Measurements from ENCODE around the gene GADD45A.

Gene GADD45A

GRCh38 chr1:67644566-67644965 is 40.4 kb upstream of the GADD45A start:
- Histone ChIP-seq H3K4ac (ENCODE audit: low read depth, low read length) (no peak overlapping the region), H3K79me2 (ENCODE audit: control insufficient read depth, insufficient read depth, low read length, poor library complexity) (no peaks in the 10 kb centered on the region), H3K79me1 (ENCODE audit: low read length) (no peaks in the 10 kb centered on the region), H3K14ac (ENCODE audit: low read length) (no peak overlapping the region), H3K18ac (ENCODE audit: low read length) (no peak overlapping the region), H3K23ac (ENCODE audit: low read length) (no peak overlapping the region), H3K9me3 (ENCODE audit: insufficient read depth, low read depth, low read length) (no peaks in the 10 kb centered on the region), H2AFZ (ENCODE audit: insufficient read depth, low read length, poor library complexity) (no peak overlapping the region), H3K4me2 (ENCODE audit: low read length) (no peak overlapping the region), H4K12ac (ENCODE audit: low read depth, low read length) (no peak overlapping the region), H3K4me3 (ENCODE audit: low read depth, low read length) (no peak overlapping the region), H3K4me1 (ENCODE audit: control insufficient read depth in 1 of 2, insufficient read depth in 2 of 2, low read length in 2 of 2) (peaks cover 6 to 14% of the 10 kb centered on the region in 2 experiments), H3K27ac (ENCODE audit: low read depth, low read length) (no peak overlapping the region), H2BK5ac (ENCODE audit: low read depth, low read length, poor library complexity) (no peak overlapping the region), H3K36me3 (ENCODE audit: control insufficient read depth in 1 of 2, insufficient read depth in 2 of 2, low read length in 2 of 2) (no peaks in the 10 kb centered on the region), H3K9ac (ENCODE audit: low read length) (no peak overlapping the region), H2AK5ac (ENCODE audit: low read length) (no peak overlapping the region), H2BK120ac (ENCODE audit: insufficient read depth, low read length, poor library complexity) (no peak overlapping the region), H2BK12ac (ENCODE audit: low read length) (no peak overlapping the region), H4K91ac (ENCODE audit: low read depth, low read length) (no peak overlapping the region), H4K8ac (ENCODE audit: low read depth, low read length) (no peak overlapping the region), H3K27me3 (ENCODE audit: insufficient read depth, low read length) (no peaks in the 10 kb centered on the region)
- no CpG with 5 or more reads among the region's 3 CpGs for WGBS (ENCODE audit: extremely low coverage, insufficient coverage, insufficient read length)
- DNase-seq: no peak

- H3K27me3 ChIP-seq (ENCODE audit: insufficient read depth, low read length): no peaks in the 10 kb centered on the region
- no peak overlapping the region for H3K4me3 ChIP-seq (ENCODE audit: low read depth, low read length)
- no peak overlapping the region for H4K91ac ChIP-seq (ENCODE audit: low read depth, low read length)
- H3K4ac ChIP-seq (ENCODE audit: low read depth, low read length): no peak overlapping the region
- no peak overlapping the region for H3K9ac ChIP-seq (ENCODE audit: low read length)
- no peak overlapping the region for H3K14ac ChIP-seq (ENCODE audit: low read length)
- H3K36me3 ChIP-seq (ENCODE audit: control insufficient read depth in 1 of 2, insufficient read depth in 2 of 2, low read length in 2 of 2): no peaks in the 10 kb centered on the region
- WGBS (ENCODE audit: extremely low coverage, insufficient coverage, insufficient read length): no CpG with 5 or more reads among the region's 3 CpGs
- H2AK5ac ChIP-seq (ENCODE audit: low read length): no peak overlapping the region
- no peaks in the 10 kb centered on the region for H3K79me2 ChIP-seq (ENCODE audit: control insufficient read depth, insufficient read depth, low read length, poor library complexity)
- no peak overlapping the region for H2BK5ac ChIP-seq (ENCODE audit: low read depth, low read length, poor library complexity)
- H3K27ac ChIP-seq (ENCODE audit: low read depth, low read length): peak overlapping the region; percentile 30
- H4K8ac ChIP-seq (ENCODE audit: low read depth, low read length): no peak overlapping the region
- H3K18ac ChIP-seq (ENCODE audit: low read length): no peak overlapping the region
- peak; percentile 42 to 63 for DNase-seq
- no peak overlapping the region for H2AFZ ChIP-seq (ENCODE audit: insufficient read depth, low read length, poor library complexity)
- H4K12ac ChIP-seq (ENCODE audit: low read depth, low read length): no peak overlapping the region
- H3K79me1 ChIP-seq (ENCODE audit: low read length): no peaks in the 10 kb centered on the region
- H3K9me3 ChIP-seq (ENCODE audit: insufficient read depth, low read depth, low read length): no peaks in the 10 kb centered on the region
- no peak overlapping the region for H2BK120ac ChIP-seq (ENCODE audit: insufficient read depth, low read length, poor library complexity)
- peaks cover 6 to 14% of the 10 kb centered on the region in 2 experiments for H3K4me1 ChIP-seq (ENCODE audit: control insufficient read depth in 1 of 2, insufficient read depth in 2 of 2, low read length in 2 of 2)
- H3K4me2 ChIP-seq (ENCODE audit: low read length): no peak overlapping the region
- H2BK12ac ChIP-seq (ENCODE audit: low read length): no peak overlapping the region
- H3K23ac ChIP-seq (ENCODE audit: low read length): no peak overlapping the region
Observed at GRCh38 chr1:67645495-67646144, 39.4 kb upstream of the GADD45A start.

GRCh38 chr1:67646145-67647035 is 38.6 kb upstream of the GADD45A start:
- no peak overlapping the region for H3K4ac ChIP-seq (ENCODE audit: low read depth, low read length)
- H3K23ac ChIP-seq (ENCODE audit: low read length): no peak overlapping the region
- no peak overlapping the region for H2AFZ ChIP-seq (ENCODE audit: insufficient read depth, low read length, poor library complexity)
- no peak overlapping the region for H2AK5ac ChIP-seq (ENCODE audit: low read length)
- no peak overlapping the region for H2BK5ac ChIP-seq (ENCODE audit: low read depth, low read length, poor library complexity)
- H4K91ac ChIP-seq (ENCODE audit: low read depth, low read length): no peak overlapping the region
- no peak overlapping the region for H3K18ac ChIP-seq (ENCODE audit: low read length)
- H3K9ac ChIP-seq (ENCODE audit: low read length): no peak overlapping the region
- no peak overlapping the region for H2BK120ac ChIP-seq (ENCODE audit: insufficient read depth, low read length, poor library complexity)
- no peak overlapping the region for H4K12ac ChIP-seq (ENCODE audit: low read depth, low read length)
- H2BK12ac ChIP-seq (ENCODE audit: low read length): no peak overlapping the region
- peak overlapping the region; percentile 51 for H3K27ac ChIP-seq (ENCODE audit: low read depth, low read length)
- H3K79me2 ChIP-seq (ENCODE audit: control insufficient read depth, insufficient read depth, low read length, poor library complexity): no peaks in the 10 kb centered on the region
- no peak overlapping the region for H3K14ac ChIP-seq (ENCODE audit: low read length)
- no peak overlapping the region for H3K4me2 ChIP-seq (ENCODE audit: low read length)
- DNase-seq: peak in 1 of 2 donors; percentile 19
- no peak overlapping the region for H3K4me3 ChIP-seq (ENCODE audit: low read depth, low read length)
- H4K8ac ChIP-seq (ENCODE audit: low read depth, low read length): no peak overlapping the region
- no peaks in the 10 kb centered on the region for H3K36me3 ChIP-seq (ENCODE audit: control insufficient read depth in 1 of 2, insufficient read depth in 2 of 2, low read length in 2 of 2)
- no peaks in the 10 kb centered on the region for H3K9me3 ChIP-seq (ENCODE audit: insufficient read depth, low read depth, low read length)
- no peaks in the 10 kb centered on the region for H3K79me1 ChIP-seq (ENCODE audit: low read length)
- H3K27me3 ChIP-seq (ENCODE audit: insufficient read depth, low read length): no peaks in the 10 kb centered on the region
- H3K4me1 ChIP-seq (ENCODE audit: control insufficient read depth in 1 of 2, insufficient read depth in 2 of 2, low read length in 2 of 2): peaks cover 6 to 14% of the 10 kb centered on the region in 2 experiments
- WGBS (ENCODE audit: extremely low coverage, insufficient coverage, insufficient read length): no CpG with 5 or more reads among the region's 3 CpGs

DNA sequence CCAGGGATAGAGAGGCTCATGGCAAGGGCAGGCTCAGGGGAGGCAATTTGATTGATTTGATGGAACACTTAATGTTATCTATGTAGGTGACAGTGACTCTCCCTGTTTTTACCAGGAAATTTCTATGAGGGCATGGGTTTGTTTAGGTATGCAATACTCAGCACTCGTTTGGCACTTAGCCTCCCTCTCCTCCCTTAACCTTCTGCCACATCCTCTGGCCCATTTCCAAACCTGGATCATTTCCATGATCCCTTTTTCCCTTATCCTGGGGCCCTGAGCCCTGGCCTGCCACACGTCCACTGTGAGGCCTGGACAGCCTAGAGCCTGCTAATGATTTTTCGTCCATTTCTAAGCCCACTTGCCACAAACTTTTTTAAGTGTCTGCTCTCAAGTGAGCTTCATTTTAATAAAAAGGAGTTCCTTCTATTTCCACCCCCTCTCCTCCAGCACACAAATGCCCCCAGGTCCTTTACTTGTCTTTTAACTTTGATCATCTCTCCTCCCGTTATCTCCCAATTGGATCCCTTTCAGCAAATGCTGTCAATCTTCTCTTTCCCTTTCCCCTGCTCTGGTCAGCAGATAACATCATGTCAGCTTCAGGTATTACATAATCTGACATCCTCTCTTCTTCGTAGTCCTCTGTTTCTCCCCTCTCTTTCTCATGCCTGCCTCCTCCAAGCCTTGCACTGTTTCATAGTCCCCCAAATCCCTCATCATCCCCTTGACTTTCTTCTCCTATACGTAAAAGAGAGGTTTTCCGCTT is 37.8 kb upstream of the GADD45A start:
- Histone ChIP-seq H2AK5ac (ENCODE audit: low read length) (no peak overlapping the region), H3K4ac (ENCODE audit: low read depth, low read length) (no peak overlapping the region), H3K23ac (ENCODE audit: low read length) (no peak overlapping the region), H4K91ac (ENCODE audit: low read depth, low read length) (no peak overlapping the region), H3K9me3 (ENCODE audit: insufficient read depth, low read depth, low read length) (no peaks in the 10 kb centered on the region), H3K4me1 (ENCODE audit: control insufficient read depth in 1 of 2, insufficient read depth in 2 of 2, low read length in 2 of 2) (peaks cover 6 to 14% of the 10 kb centered on the region in 2 experiments), H3K18ac (ENCODE audit: low read length) (no peak overlapping the region), H3K27me3 (ENCODE audit: insufficient read depth, low read length) (no peaks in the 10 kb centered on the region), H3K79me1 (ENCODE audit: low read length) (no peaks in the 10 kb centered on the region), H3K36me3 (ENCODE audit: control insufficient read depth in 1 of 2, insufficient read depth in 2 of 2, low read length in 2 of 2) (no peaks in the 10 kb centered on the region), H2BK5ac (ENCODE audit: low read depth, low read length, poor library complexity) (no peak overlapping the region), H3K79me2 (ENCODE audit: control insufficient read depth, insufficient read depth, low read length, poor library complexity) (no peaks in the 10 kb centered on the region), H3K27ac (ENCODE audit: low read depth, low read length) (peak overlapping the region; percentile 51), H4K8ac (ENCODE audit: low read depth, low read length) (no peak overlapping the region), H2BK120ac (ENCODE audit: insufficient read depth, low read length, poor library complexity) (no peak overlapping the region), H4K12ac (ENCODE audit: low read depth, low read length) (no peak overlapping the region), H3K4me3 (ENCODE audit: low read depth, low read length) (no peak overlapping the region), H2BK12ac (ENCODE audit: low read length) (no peak overlapping the region), H2AFZ (ENCODE audit: insufficient read depth, low read length, poor library complexity) (no peak overlapping the region), H3K4me2 (ENCODE audit: low read length) (no peak overlapping the region), H3K9ac (ENCODE audit: low read length) (no peak overlapping the region), H3K14ac (ENCODE audit: low read length) (no peak overlapping the region)
- no CpG with 5 or more reads among the region's 7 CpGs for WGBS (ENCODE audit: extremely low coverage, insufficient coverage, insufficient read length)
- no peak for DNase-seq
